A549 (cell line): ENCODE data around the gene GTPBP1. TPM values are rescaled to one million over a fixed set of nuclear protein-coding genes. Genes with fewer than 3 reads are reported as not detected.
A peak's percentile ranks its signal among the peaks of the same experiment; 100 is the strongest.

Experiments
- ATAC-seq, 2 experiments: fragments of 200-7000 bp in 1 of 2; fragments of >200 bp in 1 of 2; cut with Nextera tagmentation in 1 of 2; cut with Tn5 transposase in 1 of 2; 3 replicates each; pipeline versions ENCODE4 v1.8.0 to v1.9.1; 2018 to 2020; ENCODE audit warnings: mild to moderate bottlenecking in 1 of 2, moderate library complexity in 1 of 2
- CTCF ChIA-PET: fragments of 300-600 bp; sonication (Branson Sonifier 250); formaldehyde crosslinking; extraction: SDS; loops from one replicate; lab custom pipeline; 2021; ENCODE audit warnings: antibody characterized with exemption, inconsistent platforms; lab: Yijun Ruan, JAX
- POLR2A ChIA-PET: fragments of 350-600 bp; formaldehyde crosslinking; extraction: SDS; loops from one replicate; lab custom pipeline; 2021; ENCODE audit warnings: antibody characterized with exemption, inconsistent platforms; lab: Yijun Ruan, JAX
- DNase-seq, 2 experiments: peaks; one replicate each; pipeline versions ENCODE4 v3.0.0 to v3.0.0-alpha.2; 2011 to 2016; ENCODE audit warnings: low read depth in 1 of 2, low spot score in 1 of 2
- FAIRE-seq: peaks from 2 replicates; lab custom pipeline; 2011; peaks lifted over from hg19 to GRCh38; lab: Jason Lieb, UNC
- H3K27ac ChIP-seq, 2 experiments: fragments of >200 bp; sonication (Bioruptor Twin); formaldehyde crosslinking; 3 replicates each; pipeline ENCODE4 v1.5.1; 2016 to 2017
- H3K4me1 ChIP-seq: fragments of >200 bp; sonication (Bioruptor Twin); formaldehyde crosslinking; 3 replicates; pipeline ENCODE4 v1.6.1; 2016
- H3K4me2 ChIP-seq: fragments of >200 bp; sonication (Bioruptor Twin); formaldehyde crosslinking; 3 replicates; pipeline ENCODE4 v1.6.1; 2016
- H3K4me3 ChIP-seq: fragments of >200 bp; sonication (Bioruptor Twin); formaldehyde crosslinking; 3 replicates; pipeline ENCODE4 v1.5.1; 2016
- H3K9me3 ChIP-seq: fragments of >200 bp; sonication (Bioruptor Twin); formaldehyde crosslinking; 3 replicates; pipeline ENCODE4 v1.6.1; 2016
- BHLHE40 ChIP-seq: IDR thresholded peaks from 2 replicates; pipeline ENCODE4 v1.6.1; 2012; ENCODE audit warnings: low read depth, low read length, inconsistent platforms
- CBX2 ChIP-seq: fragments of 200-600 bp; sonication (generic); IDR thresholded peaks from 2 replicates; pipeline ENCODE4 v1.6.1; 2016; ENCODE audit warnings: low read depth, mild to moderate bottlenecking, borderline replicate concordance
- CBX8 ChIP-seq: fragments of 200-600 bp; sonication (generic); IDR thresholded peaks from 2 replicates; pipeline ENCODE4 v1.6.1; 2016
- CHD2 ChIP-seq: fragments of 150-350 bp; IDR thresholded peaks from 2 replicates; pipeline ENCODE4 v1.6.1; 2014; ENCODE audit warnings: low read length; ENCODE audit not compliant: partially characterized antibody
- CHD4 ChIP-seq: fragments of 200-600 bp; sonication (generic); IDR thresholded peaks from 2 replicates; pipeline ENCODE4 v1.6.1; 2016; ENCODE audit warnings: antibody characterized with exemption, mild to moderate bottlenecking, borderline replicate concordance
- CTCF ChIP-seq: fragments of >200 bp; sonication (Bioruptor Twin); formaldehyde crosslinking; IDR thresholded peaks from 3 replicates; pipeline ENCODE4 v1.5.1; 2016
- EHF ChIP-seq: fragments of 250-450 bp; sonication (Bioruptor Pico); IDR thresholded peaks from 2 replicates; pipeline ENCODE4 v1.5.0; 2020; ENCODE audit warnings: mild to moderate bottlenecking
- EHMT2 ChIP-seq: fragments of 200-600 bp; sonication (generic); IDR thresholded peaks from 2 replicates; pipeline ENCODE4 v1.6.1; 2016; ENCODE audit warnings: antibody characterized with exemption, low read depth, mild to moderate bottlenecking, moderate library complexity
- GATA3 ChIP-seq: IDR thresholded peaks from 2 replicates; pipeline ENCODE4 v1.6.1; 2012; ENCODE audit warnings: borderline replicate concordance
- HOXA7 ChIP-seq: fragments of 250-450 bp; sonication (Bioruptor Pico); IDR thresholded peaks from 2 replicates; pipeline ENCODE4 v1.5.0; 2020; ENCODE audit warnings: mild to moderate bottlenecking, moderate library complexity
- JUN ChIP-seq, 2 experiments: fragments of >200 bp; sonication (Bioruptor Twin); formaldehyde crosslinking; IDR thresholded peaks; 2 replicates in 1 of 2; 3 replicates in 1 of 2; pipeline ENCODE4 v1.6.1; 2016 to 2017
- KDM1A ChIP-seq: fragments of 200-600 bp; sonication (generic); IDR thresholded peaks from 2 replicates; pipeline ENCODE4 v1.6.1; 2016; ENCODE audit warnings: low read depth, mild to moderate bottlenecking
- KDM5A ChIP-seq: fragments of 200-600 bp; sonication (generic); IDR thresholded peaks from 2 replicates; pipeline ENCODE4 v1.6.1; 2016; ENCODE audit warnings: antibody characterized with exemption, mild to moderate bottlenecking
- MAZ ChIP-seq: fragments of 150-350 bp; IDR thresholded peaks from 2 replicates; pipeline ENCODE4 v1.6.1; 2014; ENCODE audit warnings: antibody characterized with exemption, low read depth, low read length, borderline replicate concordance
- NPAS2 ChIP-seq: fragments of 250-450 bp; sonication (Bioruptor Pico); IDR thresholded peaks from 2 replicates; pipeline ENCODE4 v1.8.0; 2022; ENCODE audit warnings: mild to moderate bottlenecking, moderate library complexity, borderline replicate concordance
- NR3C1 ChIP-seq: fragments of >200 bp; sonication (Bioruptor Twin); formaldehyde crosslinking; IDR thresholded peaks from 3 replicates; pipeline ENCODE4 v1.6.1; 2017
- RARB ChIP-seq: fragments of 250-450 bp; sonication (Bioruptor Pico); IDR thresholded peaks from 2 replicates; pipeline ENCODE4 v1.8.0; 2021; ENCODE audit warnings: mild to moderate bottlenecking, moderate library complexity
- RNF2 ChIP-seq: fragments of 200-600 bp; sonication (generic); IDR thresholded peaks from 2 replicates; pipeline ENCODE4 v1.6.1; 2016; ENCODE audit warnings: low read depth, mild to moderate bottlenecking, antibody characterized with exemption, moderate library complexity, borderline replicate concordance
- SMC3 ChIP-seq: fragments of >200 bp; sonication (Bioruptor Twin); formaldehyde crosslinking; IDR thresholded peaks from 3 replicates; pipeline ENCODE4 v1.6.1; 2018; ENCODE audit warnings: inconsistent platforms
- SREBF2 ChIP-seq: fragments of 450-650 bp; IDR thresholded peaks from 2 replicates; pipeline ENCODE4 v1.6.1; 2014; ENCODE audit warnings: mild to moderate bottlenecking, moderate library complexity
- TP53 ChIP-seq: fragments of 250-450 bp; sonication (Bioruptor Pico); IDR thresholded peaks from 2 replicates; pipeline ENCODE4 v1.5.0; 2021; ENCODE audit warnings: mild to moderate bottlenecking, moderate library complexity
- ZC3H11A ChIP-seq: fragments of 450-650 bp; IDR thresholded peaks from 2 replicates; pipeline ENCODE4 v1.6.1; 2014; ENCODE audit warnings: antibody characterized with exemption, mild to moderate bottlenecking
- ZNF302 ChIP-seq: fragments of 250-450 bp; sonication (Bioruptor Pico); IDR thresholded peaks from 2 replicates; pipeline ENCODE4 v1.9.0; 2021; ENCODE audit warnings: inconsistent platforms, mild to moderate bottlenecking, moderate library complexity
- ZSCAN20 ChIP-seq: fragments of 250-450 bp; sonication (Bioruptor Pico); IDR thresholded peaks from 2 replicates; pipeline ENCODE4 v1.8.0; 2022; ENCODE audit warnings: mild to moderate bottlenecking, moderate library complexity
- WGBS: methylation state at CpG from one replicate; pipeline ENCODE4 v1.1.6; 2017; ENCODE audit errors: missing lambda C conversion rate; 5-methylcytosine and 5-hydroxymethylcytosine counted together
- polyA plus RNA-seq, 4 experiments: library from polyadenylated mRNA; depleted of rRNA in 3 of 4; stranded (reverse); fragments of >200 nt; fragmentation: RNase III in 1 of 4; extraction: RNeasy Plus Mini Kit Qiagen cat#74134 plus additional on column Dnase treatment in 1 of 4; gene quantifications; 2 replicates in 3 of 4; 3 replicates in 1 of 4; pipeline ENCODE4 v1.2.3, GENCODE V29; 2011 to 2017
- TF ChIP-seq, protein P1 (sequence below): fragments of 150-350 bp; IDR thresholded peaks from 2 replicates; pipeline ENCODE4 v1.6.1; 2014; ENCODE audit warnings: low read depth, mild to moderate bottlenecking, low read length

The GTPBP1 gene
- polyA plus RNA-seq, 2 of the 4 experiments (the other 2 are of a cell fraction) = 9.0 to 15.1 TPM

DNA sequence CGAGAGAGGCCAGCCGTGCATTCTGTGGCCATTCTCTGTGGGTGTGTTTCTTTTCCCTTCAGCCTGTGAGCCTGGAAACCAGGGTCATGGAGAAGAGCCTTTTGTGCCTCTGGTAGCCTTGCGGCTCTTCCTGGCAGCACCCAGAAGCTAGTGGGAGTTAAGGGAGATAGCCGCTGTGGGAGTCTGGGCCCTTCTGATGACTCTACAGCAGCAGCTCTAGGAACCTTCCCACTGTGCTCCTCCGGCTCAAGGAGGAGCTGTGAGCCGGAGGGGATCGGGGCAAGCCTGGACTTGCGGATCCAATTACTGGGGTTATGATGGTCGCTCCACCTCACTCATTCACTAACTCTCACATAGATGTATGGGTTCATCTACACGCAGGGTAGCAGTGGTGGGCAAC is 10.5 kb downstream of the GTPBP1 start:
- H3K4me1 ChIP-seq = peaks cover 15% of the 10 kb centered on the region
- CTCF ChIA-PET = interaction anchor here (1.4 to 2.5 kb wide), 2 partner anchors 8 to 35 kb away, joined by 4 to 13 read pairs; partner anchors contain the start of gene TOMM22

DNA sequence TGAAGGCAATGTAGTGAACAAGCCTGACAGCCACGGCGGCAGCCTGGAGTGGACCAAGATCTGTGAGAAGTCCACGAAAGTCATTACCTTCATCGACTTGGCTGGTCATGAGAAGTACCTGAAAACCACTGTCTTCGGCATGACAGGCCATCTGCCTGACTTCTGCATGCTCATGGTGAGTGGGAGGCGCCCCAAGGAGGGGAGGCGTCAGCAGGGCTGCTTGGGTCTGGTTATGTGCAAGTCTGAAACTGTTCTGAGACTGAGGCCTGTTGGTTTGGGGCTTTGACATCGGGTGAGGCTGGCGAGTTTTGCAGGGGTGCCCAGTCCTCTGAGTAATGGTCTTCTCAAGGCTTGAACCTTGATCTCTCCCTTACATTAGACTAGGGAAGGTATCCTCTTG is 11.1 kb downstream of the GTPBP1 start:
- ATAC-seq (no peak), DNase-seq (no peak), FAIRE-seq (no peak)
- CTCF ChIA-PET = interaction anchor here (1.0 to 2.5 kb wide), 4 partner anchors 8 to 39 kb away, joined by 3 to 22 read pairs (median 8); partner anchors contain the start of genes SUN2 and TOMM22
- Histone ChIP-seq H3K9me3 (no peaks in the 10 kb centered on the region), H3K27ac (no peak overlapping the region), H3K4me1 (peaks cover 15% of the 10 kb centered on the region)
- WGBS = 84% methylated on average over 9 of the region's 9 CpGs
- POLR2A ChIA-PET = interaction anchor here (2.1 kb wide), 1 partner anchor 11 kb away, joined by 7 read pairs; the partner anchor contains the start of gene GTPBP1
- TF ChIP-seq BHLHE40 (no peak), TP53 (CRISPR knock-in tag) (no peak), KDM1A (no peak)
- TF ChIP-seq, all 56 proteins: peak for 0
- Histone ChIP-seq H3K4me2 (no peak overlapping the region), H3K4me3 (no peak overlapping the region)

More for the DNA sequence above, 10.5 kb downstream of the GTPBP1 start:
- Histone ChIP-seq H3K4me3 (no peak overlapping the region), H3K4me2 (no peak overlapping the region), H3K27ac (no peak overlapping the region), H3K9me3 (no peaks in the 10 kb centered on the region)
- POLR2A ChIA-PET = no interaction called here
- TF ChIP-seq CTCF (no peak), GATA3 (no peak), SMC3 (no peak), HOXA7 (CRISPR knock-in tag) (no peak), SREBF2 (no peak), NPAS2 (CRISPR knock-in tag) (no peak), KDM5A (no peak), CBX8 (no peak), ZC3H11A (no peak), KDM1A (no peak), CHD2 (no peak), ZNF302 (CRISPR knock-in tag) (no peak), RNF2 (no peak), MAZ (no peak), RARB (CRISPR knock-in tag) (no peak), EHMT2 (no peak), EHF (CRISPR knock-in tag) (no peak)
- TF ChIP-seq, protein P1, sequence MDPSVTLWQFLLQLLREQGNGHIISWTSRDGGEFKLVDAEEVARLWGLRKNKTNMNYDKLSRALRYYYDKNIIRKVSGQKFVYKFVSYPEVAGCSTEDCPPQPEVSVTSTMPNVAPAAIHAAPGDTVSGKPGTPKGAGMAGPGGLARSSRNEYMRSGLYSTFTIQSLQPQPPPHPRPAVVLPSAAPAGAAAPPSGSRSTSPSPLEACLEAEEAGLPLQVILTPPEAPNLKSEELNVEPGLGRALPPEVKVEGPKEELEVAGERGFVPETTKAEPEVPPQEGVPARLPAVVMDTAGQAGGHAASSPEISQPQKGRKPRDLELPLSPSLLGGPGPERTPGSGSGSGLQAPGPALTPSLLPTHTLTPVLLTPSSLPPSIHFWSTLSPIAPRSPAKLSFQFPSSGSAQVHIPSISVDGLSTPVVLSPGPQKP = no peak
- ATAC-seq (no peak), FAIRE-seq (no peak), DNase-seq (no peak)
- WGBS = 97% methylated on average over 10 of the region's 10 CpGs

DNA sequence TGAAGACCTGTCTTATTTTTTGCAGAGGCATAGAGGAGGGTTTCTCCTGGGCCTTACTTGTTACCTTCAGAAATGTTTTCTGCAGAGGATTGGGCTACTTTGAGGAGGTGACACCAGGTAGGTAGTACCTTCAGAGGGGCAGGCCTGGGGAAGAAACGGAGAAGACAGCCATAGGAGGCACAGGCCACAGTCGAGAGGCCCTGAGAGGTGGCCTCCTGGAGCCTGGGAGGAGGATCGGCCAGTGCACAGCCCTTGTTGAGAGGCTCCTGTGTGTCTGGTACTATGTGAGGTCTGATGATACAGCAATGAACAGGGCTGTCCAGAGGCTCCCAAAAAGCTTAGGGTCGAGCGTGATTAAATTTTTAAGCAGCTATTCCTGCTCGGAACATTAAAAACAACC is 11.5 kb downstream of the GTPBP1 start:
- CTCF ChIA-PET = interaction anchor here (0.5 to 2.5 kb wide), 6 partner anchors 9 to 47 kb away, joined by 3 to 22 read pairs (median 4); partner anchors contain the start of gene SUN2
- WGBS = 81% methylated on average over 6 of the region's 6 CpGs

More for the DNA sequence above, 11.5 kb downstream of the GTPBP1 start:
- H3K27ac ChIP-seq = peak overlapping the region in 1 of 2 experiments; percentile 62; a peak in 1 of 6 replicates
- no peaks in the 10 kb centered on the region for H3K9me3 ChIP-seq
- no peak for DNase-seq
- no peak for ATAC-seq
- H3K4me2 ChIP-seq = no peak overlapping the region
- peaks cover 15% of the 10 kb centered on the region for H3K4me1 ChIP-seq
- FAIRE-seq = no peak
- no peak for TF ChIP-seq ZSCAN20 (CRISPR knock-in tag)
- TF ChIP-seq ZNF302 (CRISPR knock-in tag) = no peak
- TF ChIP-seq CBX8 = no peak
- TF ChIP-seq JUN (IDR thresholded peaks at IDR 0.05) = no peak
- no peak for TF ChIP-seq CBX2
- TF ChIP-seq NR3C1 = no peak
- TF ChIP-seq BHLHE40 = no peak
- no peak for TF ChIP-seq MAZ
- TF ChIP-seq CHD4 = no peak
- POLR2A ChIA-PET = interaction anchor here (0.6 to 2.1 kb wide), 2 partner anchors 10 to 11 kb away, joined by 3 to 7 read pairs; partner anchors contain the start of gene GTPBP1
- H3K4me3 ChIP-seq = no peak overlapping the region
